Ascending aorta (tissue), 2 donors: ENCODE data around the gene NYAP1. TPM values are rescaled to one million over a fixed set of nuclear protein-coding genes. Genes with fewer than 3 reads are reported as not detected.

Experiments used
- DNase-seq, 2 donors: peaks; one replicate each; pipeline ENCODE4 v3.0.0-alpha.2; 2019; ENCODE audit warnings: low spot score in 2 of 2
- H3K27ac ChIP-seq, 2 donors: fragments of 200-600 bp; sonication (generic); one replicate each; pipeline ENCODE4 v1.5.1; 2016 to 2017; ENCODE audit warnings: mild to moderate bottlenecking in 1 of 2
- H3K27me3 ChIP-seq: fragments of 200-600 bp; sonication (generic); one replicate; pipeline ENCODE4 v1.5.1; 2017
- H3K36me3 ChIP-seq, 2 donors: fragments of 200-600 bp; sonication (generic); one replicate each; pipeline ENCODE4 v1.5.1; 2016
- H3K4me1 ChIP-seq, 2 donors: fragments of 200-600 bp; sonication (generic); one replicate each; pipeline ENCODE4 v1.5.1; 2016 to 2017; ENCODE audit warnings: mild to moderate bottlenecking in 1 of 2
- H3K4me3 ChIP-seq, 2 donors: fragments of 200-600 bp; sonication (generic); one replicate each; pipeline ENCODE4 v1.5.1; 2016 to 2017; ENCODE audit warnings: mild to moderate bottlenecking in 1 of 2
- H3K9me3 ChIP-seq, 2 donors: fragments of 200-600 bp; sonication (generic); one replicate each; pipeline ENCODE4 v1.5.1; 2016
- CTCF ChIP-seq, 3 experiments: fragments of 200-600 bp in 2 of 3; fragments of 450-650 bp in 1 of 3; sonication (generic) in 2 of 3; IDR thresholded peaks; one replicate each; pipeline ENCODE4 v1.5.1; 2016 to 2019; ENCODE audit warnings: antibody characterized with exemption in 3 of 3, mild to moderate bottlenecking in 1 of 3, moderate library complexity in 1 of 3
- intact Hi-C: fragments of 100-400 bp; cut with DNase I; formaldehyde crosslinking; loops from one replicate; pipeline ENCODE4 v1.15.1; 2023
- total RNA-seq: library from RNA; depleted of rRNA; stranded (reverse); fragments of >200 nt; gene quantifications from one replicate; pipeline ENCODE4 v1.1.0, GENCODE V29; 2016

The NYAP1 gene
- total RNA-seq, 1 donor from 2014 or later: 0.96 TPM

GRCh38 chr7:100509231-100509630, 25.5 kb downstream of the NYAP1 start:
- DNase-seq: no peak
- Histone ChIP-seq H3K9me3 (no peaks in the 10 kb centered on the region), H3K4me1 (no peaks in the 10 kb centered on the region), H3K36me3 (no peaks in the 10 kb centered on the region), H3K27ac (no peak overlapping the region), H3K27me3 (no peaks in the 10 kb centered on the region), H3K4me3 (no peak overlapping the region)
- intact Hi-C loops: no loop called here
- TF ChIP-seq CTCF (IDR thresholded peaks at IDR 0.05): no peak

GRCh38 chr7:100510437-100511239, 26.9 kb downstream of the NYAP1 start:
- Histone ChIP-seq H3K4me3 (no peak overlapping the region), H3K4me1 (no peaks in the 10 kb centered on the region), H3K27ac (no peak overlapping the region), H3K9me3 (no peaks in the 10 kb centered on the region), H3K36me3 (no peaks in the 10 kb centered on the region), H3K27me3 (no peaks in the 10 kb centered on the region)
- TF ChIP-seq CTCF (IDR thresholded peaks at IDR 0.05): no peak
- intact Hi-C loops: no loop called here
- no peak for DNase-seq

GRCh38 chr7:100513212-100513810, 29.6 kb downstream of the NYAP1 start:
- DNase-seq: no peak
- no peaks in the 10 kb centered on the region for H3K4me1 ChIP-seq
- H3K27me3 ChIP-seq: no peaks in the 10 kb centered on the region
- H3K9me3 ChIP-seq: no peaks in the 10 kb centered on the region
- intact Hi-C loops: no loop called here
- H3K4me3 ChIP-seq: no peak overlapping the region
- no peaks in the 10 kb centered on the region for H3K36me3 ChIP-seq
- TF ChIP-seq CTCF (IDR thresholded peaks at IDR 0.05): no peak
- H3K27ac ChIP-seq: no peak overlapping the region

- TF ChIP-seq CTCF (IDR thresholded peaks at IDR 0.05): no peak
- H3K4me3 ChIP-seq: no peak overlapping the region
- no peaks in the 10 kb centered on the region for H3K27me3 ChIP-seq
- H3K27ac ChIP-seq: no peak overlapping the region
- no peaks in the 10 kb centered on the region for H3K9me3 ChIP-seq
- DNase-seq: no peak
- intact Hi-C loops: no loop called here
- no peaks in the 10 kb centered on the region for H3K36me3 ChIP-seq
- H3K4me1 ChIP-seq: no peaks in the 10 kb centered on the region
Measured at GRCh38 chr7:100515072-100515532, 31.4 kb downstream of the NYAP1 start.

GRCh38 chr7:100516135-100516812, 32.5 kb downstream of the NYAP1 start:
- H3K27ac ChIP-seq: no peak overlapping the region

More at GRCh38 chr7:100516135-100516812, 32.5 kb downstream of the NYAP1 start:
- intact Hi-C loops: no loop called here
- H3K27me3 ChIP-seq: no peaks in the 10 kb centered on the region
- no peaks in the 10 kb centered on the region for H3K9me3 ChIP-seq
- DNase-seq: no peak
- TF ChIP-seq CTCF (IDR thresholded peaks at IDR 0.05): no peak
- H3K36me3 ChIP-seq: no peaks in the 10 kb centered on the region
- no peaks in the 10 kb centered on the region for H3K4me1 ChIP-seq
- no peak overlapping the region for H3K4me3 ChIP-seq
